ENCODE results near the gene GPC6. TPM values are rescaled to one million over a fixed set of nuclear protein-coding genes. Genes with fewer than 3 reads are reported as not detected.

GPC6 gene
- total RNA-seq, 1 donor from 2014 or later, result 63.0 TPM

GRCh38 chr13:93867481-93867880 lies 640.9 kb downstream of the GPC6 start:
- Histone ChIP-seq H2AFZ (ENCODE audit: low read depth, low read length) (no peak overlapping the region), H3K4me1 (ENCODE audit: insufficient read depth, low read length) (peaks cover 4% of the 10 kb centered on the region), H3K4me3 (ENCODE audit: insufficient read depth, low read depth, low read length) (no peak overlapping the region), H3K4me2 (ENCODE audit: low read length) (no peak overlapping the region), H3K36me3 (ENCODE audit: insufficient read depth, low read length) (no peaks in the 10 kb centered on the region), H3K27me3 (ENCODE audit: insufficient read depth, low read length) (no peaks in the 10 kb centered on the region), H3K9me3 (ENCODE audit: insufficient read depth, low read depth, low read length) (no peaks in the 10 kb centered on the region), H3K27ac (ENCODE audit: low read depth, low read length) (no peak overlapping the region), H3K9ac (ENCODE audit: low read length) (no peak overlapping the region), H4K20me1 (ENCODE audit: insufficient read depth, low read length) (no peaks in the 10 kb centered on the region), H3K79me2 (ENCODE audit: insufficient read depth, low read length) (no peaks in the 10 kb centered on the region)
- H3K9me3 Mint-ChIP-seq (ENCODE audit: unreplicated experiment), result no peaks in the 10 kb centered on the region
- H3K4me1 Mint-ChIP-seq (ENCODE audit: low read depth, unreplicated experiment), result peaks cover 17% of the 10 kb centered on the region
- H3K36me3 Mint-ChIP-seq (ENCODE audit: low read depth, unreplicated experiment), result no peaks in the 10 kb centered on the region
- H3K27me3 Mint-ChIP-seq (ENCODE audit: low read depth, unreplicated experiment), result no peaks in the 10 kb centered on the region
- no peak overlapping the region for H3K27ac Mint-ChIP-seq (ENCODE audit: unreplicated experiment)
- DNase-seq (ENCODE audit: low read depth) (peak; percentile 66), FAIRE-seq (peak; percentile 71)
- TF ChIP-seq EZH2 (IDR thresholded peaks at IDR 0.05; ENCODE audit: insufficient read depth, low read length) (no peak), CTCF (IDR thresholded peaks at IDR 0.05; ENCODE audit: insufficient read depth, low read depth, low read length) (no peak)
- no peak overlapping the region for H3K4me3 Mint-ChIP-seq (ENCODE audit: unreplicated experiment)

GRCh38 chr13:93872376-93872775 lies 645.8 kb downstream of the GPC6 start:
- no peaks in the 10 kb centered on the region for H3K9me3 Mint-ChIP-seq (ENCODE audit: unreplicated experiment)
- no peak for FAIRE-seq
- peaks cover 6% of the 10 kb centered on the region for H3K4me1 Mint-ChIP-seq (ENCODE audit: low read depth, unreplicated experiment)

More at GRCh38 chr13:93872376-93872775, 645.8 kb downstream of the GPC6 start:
- H3K36me3 Mint-ChIP-seq (ENCODE audit: low read depth, unreplicated experiment), result no peaks in the 10 kb centered on the region
- Histone ChIP-seq H3K79me2 (ENCODE audit: insufficient read depth, low read length) (no peaks in the 10 kb centered on the region), H3K4me2 (ENCODE audit: low read length) (no peak overlapping the region), H3K27ac (ENCODE audit: low read depth, low read length) (no peak overlapping the region), H3K4me3 (ENCODE audit: insufficient read depth, low read depth, low read length) (no peak overlapping the region), H3K36me3 (ENCODE audit: insufficient read depth, low read length) (no peaks in the 10 kb centered on the region), H3K9ac (ENCODE audit: low read length) (no peak overlapping the region), H4K20me1 (ENCODE audit: insufficient read depth, low read length) (peaks cover 5% of the 10 kb centered on the region), H3K4me1 (ENCODE audit: insufficient read depth, low read length) (no peaks in the 10 kb centered on the region), H3K27me3 (ENCODE audit: insufficient read depth, low read length) (no peaks in the 10 kb centered on the region), H3K9me3 (ENCODE audit: insufficient read depth, low read depth, low read length) (no peaks in the 10 kb centered on the region), H2AFZ (ENCODE audit: low read depth, low read length) (no peak overlapping the region)
- no peak for TF ChIP-seq CTCF (IDR thresholded peaks at IDR 0.05; ENCODE audit: insufficient read depth, low read depth, low read length)
- TF ChIP-seq EZH2 (IDR thresholded peaks at IDR 0.05; ENCODE audit: insufficient read depth, low read length), result no peak
- H3K27ac Mint-ChIP-seq (ENCODE audit: unreplicated experiment), result no peak overlapping the region
- no peak for DNase-seq (ENCODE audit: low read depth)
- H3K4me3 Mint-ChIP-seq (ENCODE audit: unreplicated experiment), result no peak overlapping the region
- no peaks in the 10 kb centered on the region for H3K27me3 Mint-ChIP-seq (ENCODE audit: low read depth, unreplicated experiment)

Measured in astrocyte (in vitro differentiated cells and primary cell).